ENCODE measurements around the gene TSPAN16.
A peak's percentile ranks its signal among the peaks of the same experiment; 100 is the strongest.

The TSPAN16 gene

GRCh38 chr19:11295665-11296245 is at the start of gene TSPAN16:
Gene TSPAN16, plus strand, starts transcription at chr19:11296160. Its CDS starts 138 bp downstream, at chr19:11296298.
- DNase-seq: peak; percentile 20

GRCh38 chr19:11246941-11247340 is 49.0 kb upstream of the TSPAN16 start:
- no peak for DNase-seq

GRCh38 chr19:11247391-11247790 is 48.6 kb upstream of the TSPAN16 start:
- DNase-seq: no peak

DNA sequence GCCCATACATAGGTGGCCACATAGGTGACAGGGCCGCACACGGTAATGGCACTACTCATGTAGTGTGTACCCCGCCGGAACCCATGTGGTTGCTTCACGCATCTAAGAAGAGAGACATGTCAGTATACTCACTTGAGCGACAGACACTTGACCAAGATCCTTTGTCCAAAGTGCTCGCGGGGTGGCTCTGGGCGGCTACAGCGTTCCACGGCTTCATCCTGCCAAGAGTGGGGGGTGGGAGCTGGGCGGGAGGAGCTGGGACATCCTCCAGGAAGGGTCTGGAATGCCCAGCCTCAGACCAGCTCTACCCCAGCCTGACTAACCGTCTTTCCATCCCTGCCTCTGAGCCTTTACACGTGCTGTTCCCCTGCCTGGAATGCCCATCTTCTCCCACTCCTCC is 48.0 kb upstream of the TSPAN16 start:
- DNase-seq: no peak

DNA sequence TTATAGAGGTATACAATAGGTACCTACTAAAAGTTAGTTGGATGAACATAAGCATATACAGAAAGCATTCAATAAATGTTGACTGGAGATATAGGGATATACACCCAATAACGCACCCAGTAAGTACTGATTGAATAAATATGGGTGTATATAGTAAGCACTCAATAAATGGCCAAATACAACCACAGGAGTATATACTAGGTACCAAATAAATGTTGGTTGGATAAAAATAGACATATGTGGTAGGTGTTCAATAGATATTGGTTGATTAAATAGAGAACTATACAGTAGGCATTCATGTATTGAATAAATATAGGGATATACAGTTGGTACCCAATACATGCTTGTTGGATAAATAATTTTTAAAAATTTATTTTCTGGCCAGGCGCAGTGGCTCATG is 47.1 kb upstream of the TSPAN16 start:
- DNase-seq: no peak

GRCh38 chr19:11251217-11251616 is 44.7 kb upstream of the TSPAN16 start:
- DNase-seq: no peak

GRCh38 chr19:11251650-11252314 is 44.2 kb upstream of the TSPAN16 start:
- no peak for DNase-seq

DNA sequence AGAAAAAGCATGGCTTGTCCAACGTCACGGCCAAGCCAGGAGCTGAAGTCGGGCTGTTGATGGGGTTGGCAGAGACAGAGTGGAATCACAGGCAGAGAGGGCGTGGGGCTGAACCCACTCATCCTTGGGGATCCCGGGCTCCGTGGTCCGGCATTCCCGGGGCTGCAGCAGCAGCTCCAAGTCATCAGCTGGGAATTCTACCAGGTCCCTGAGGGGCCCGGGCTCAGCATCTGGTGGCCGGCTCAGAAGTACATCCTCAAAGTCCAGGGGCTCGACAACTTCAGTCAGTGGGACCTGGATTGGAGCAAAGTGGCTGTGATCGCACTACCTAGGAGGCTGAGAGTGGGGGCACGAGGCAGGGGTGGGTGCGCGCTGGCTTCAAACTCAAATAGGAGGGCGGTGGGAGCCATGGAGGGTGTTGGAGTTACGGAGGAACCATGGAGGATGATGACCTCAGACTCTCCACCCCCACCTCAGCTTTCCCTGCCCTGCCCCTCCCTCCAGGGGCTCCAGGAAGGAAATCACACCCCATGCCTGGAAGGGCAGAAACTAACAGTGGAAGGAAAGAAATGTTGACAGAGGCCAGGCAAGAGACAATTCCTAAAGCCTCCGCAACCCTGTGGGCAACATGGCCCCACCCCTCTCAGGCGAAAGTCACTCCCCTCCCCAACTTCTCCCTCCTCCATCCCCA is 43.1 kb upstream of the TSPAN16 start:
- no peak for DNase-seq

DNA sequence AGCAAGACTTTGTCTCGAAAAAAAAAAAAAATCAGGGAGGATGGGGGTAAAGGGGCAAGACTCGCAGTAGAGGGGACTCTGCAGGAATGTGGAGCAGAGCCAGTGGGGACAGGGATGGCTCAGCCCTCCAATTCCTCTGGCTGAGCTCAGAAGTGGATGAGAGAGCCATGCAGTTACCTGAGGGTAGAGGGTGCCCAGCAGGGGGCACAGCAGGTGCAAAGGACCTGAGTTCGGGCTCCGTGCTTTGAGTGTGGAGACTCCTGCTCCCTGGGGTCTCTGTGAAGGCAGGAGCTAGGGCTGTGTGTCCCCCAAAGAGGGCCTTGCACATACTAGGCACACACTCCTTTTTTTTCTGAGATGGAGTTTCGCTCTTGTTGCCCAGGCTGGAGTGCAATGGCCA is 41.3 kb upstream of the TSPAN16 start:
- no peak for DNase-seq

GRCh38 chr19:11256189-11256588 is 39.8 kb upstream of the TSPAN16 start:
- no peak for DNase-seq

DNA sequence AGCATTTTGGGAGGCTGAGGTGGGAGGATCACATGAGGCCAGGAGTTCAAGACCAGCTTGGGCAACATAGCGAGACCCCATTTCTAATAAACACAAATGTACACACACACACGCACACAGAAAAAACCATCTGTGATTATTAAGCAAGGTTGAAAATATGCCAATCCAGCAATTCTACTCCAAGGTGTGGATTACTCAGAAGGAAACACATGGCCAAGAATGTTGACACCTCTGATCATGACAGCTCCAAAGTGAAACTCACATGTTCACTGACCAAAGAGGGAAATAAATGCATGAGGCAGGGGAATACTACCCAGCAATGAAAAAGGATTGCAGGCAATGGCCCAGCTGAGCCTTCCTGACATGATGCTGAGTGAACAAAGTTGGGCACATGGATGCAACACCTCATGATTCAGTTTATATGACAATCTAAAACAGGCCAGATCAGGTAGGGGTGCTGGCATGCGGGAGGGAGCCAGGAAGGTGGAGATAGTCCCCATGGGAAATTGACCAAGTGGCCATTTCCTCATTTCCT is 38.0 kb upstream of the TSPAN16 start:
- no peak for DNase-seq

GRCh38 chr19:11260996-11261395 is 35.0 kb upstream of the TSPAN16 start:
- no peak for DNase-seq

DNA sequence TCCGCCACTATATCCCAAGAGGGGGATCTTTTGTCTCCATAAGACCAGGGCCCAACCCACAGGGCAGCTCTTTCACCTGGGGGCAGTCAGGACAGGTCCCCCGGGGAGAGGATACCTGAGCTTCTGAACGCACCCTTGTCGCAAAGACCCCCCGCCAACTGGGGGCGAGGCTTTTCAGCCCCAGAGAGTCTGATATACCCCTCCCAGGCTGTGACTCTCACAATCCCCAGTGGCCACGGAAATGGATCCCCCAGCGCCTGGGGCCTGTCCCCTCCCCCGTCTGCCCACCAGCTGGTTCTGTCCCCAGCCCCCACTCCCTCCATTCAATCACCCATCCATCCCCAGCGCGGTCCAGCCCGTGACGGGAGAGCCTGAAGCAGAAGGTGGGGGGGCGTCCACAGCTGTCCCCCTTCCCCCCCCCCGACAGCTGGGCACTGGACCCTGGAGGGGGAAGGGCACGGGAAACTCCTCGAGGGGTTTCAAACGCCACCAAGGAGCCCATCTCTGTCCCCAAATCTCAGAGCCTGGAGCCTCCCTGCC is 34.5 kb upstream of the TSPAN16 start:
- no peak for DNase-seq

DNA sequence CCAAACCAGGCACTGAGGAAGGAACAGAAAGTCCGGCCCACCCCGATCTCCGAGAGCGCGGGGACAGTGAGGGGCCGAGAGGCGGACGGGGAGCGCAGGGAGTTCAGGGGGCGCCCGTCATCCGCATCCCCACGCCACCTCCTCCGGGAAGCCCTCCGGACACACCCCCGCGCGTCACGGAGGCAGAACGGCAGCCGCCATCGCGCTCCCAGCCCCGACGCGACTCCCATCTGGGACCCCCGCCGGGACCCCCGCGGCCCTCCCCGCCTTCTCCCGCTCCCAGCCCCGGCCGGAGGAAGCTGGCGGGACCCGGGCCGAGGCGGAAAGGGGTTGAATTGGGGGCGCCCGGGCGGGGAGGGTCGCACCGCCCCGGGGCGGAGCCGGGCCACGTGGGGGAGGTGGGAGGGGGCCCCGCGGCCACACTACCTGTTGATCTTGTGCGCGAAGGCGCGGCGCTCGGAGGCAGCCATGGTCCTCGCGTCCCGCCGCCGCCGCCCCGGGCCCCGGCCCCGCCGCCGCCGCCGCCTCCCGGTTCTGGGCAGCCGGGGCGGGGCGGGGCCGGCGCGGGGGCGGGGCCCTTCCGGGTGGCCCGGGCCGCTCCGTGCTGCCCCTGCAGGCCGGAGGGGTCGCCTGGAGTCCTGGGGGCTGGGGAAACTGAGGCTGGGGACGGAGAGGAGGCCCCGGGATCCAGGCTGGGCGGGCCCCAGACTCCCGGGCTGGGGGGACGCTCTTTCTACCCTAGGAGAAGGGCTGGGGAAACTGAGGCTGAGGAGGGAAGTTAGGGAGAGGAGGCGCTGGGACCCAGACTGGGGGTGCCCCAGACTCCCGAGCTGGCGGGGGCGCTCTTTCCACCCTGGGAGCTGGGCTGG is 33.8 kb upstream of the TSPAN16 start, which contains the start of gene DOCK6:
DOCK6 (minus strand) TSS at position 554 of the 869 bp plus-strand sequence; CDS start at position 470, 84 bp downstream.
- peak; percentile 27 for DNase-seq

DNA sequence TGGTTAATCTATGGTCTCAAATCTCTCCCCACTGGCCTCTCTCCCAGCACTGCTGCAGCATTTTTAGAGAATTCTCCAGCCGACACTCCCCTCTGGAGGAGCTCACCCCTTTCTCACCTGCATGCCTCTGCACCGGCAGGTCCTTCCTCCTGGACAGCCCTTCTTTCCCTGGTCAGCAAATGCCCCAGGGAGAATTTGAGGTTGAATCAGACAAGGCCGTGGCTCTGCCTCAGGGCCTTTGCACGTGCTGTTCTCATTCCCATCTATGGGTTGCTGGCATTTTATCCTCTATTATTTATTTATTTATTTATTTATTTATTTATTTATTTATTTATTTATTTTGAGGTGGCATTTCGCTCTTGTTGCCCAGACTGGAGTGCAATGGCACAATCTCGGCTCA is 32.2 kb upstream of the TSPAN16 start:
- no peak for DNase-seq

- no peak for DNase-seq
Measured at GRCh38 chr19:11264452-11265176, 31.3 kb upstream of the TSPAN16 start.

DNA sequence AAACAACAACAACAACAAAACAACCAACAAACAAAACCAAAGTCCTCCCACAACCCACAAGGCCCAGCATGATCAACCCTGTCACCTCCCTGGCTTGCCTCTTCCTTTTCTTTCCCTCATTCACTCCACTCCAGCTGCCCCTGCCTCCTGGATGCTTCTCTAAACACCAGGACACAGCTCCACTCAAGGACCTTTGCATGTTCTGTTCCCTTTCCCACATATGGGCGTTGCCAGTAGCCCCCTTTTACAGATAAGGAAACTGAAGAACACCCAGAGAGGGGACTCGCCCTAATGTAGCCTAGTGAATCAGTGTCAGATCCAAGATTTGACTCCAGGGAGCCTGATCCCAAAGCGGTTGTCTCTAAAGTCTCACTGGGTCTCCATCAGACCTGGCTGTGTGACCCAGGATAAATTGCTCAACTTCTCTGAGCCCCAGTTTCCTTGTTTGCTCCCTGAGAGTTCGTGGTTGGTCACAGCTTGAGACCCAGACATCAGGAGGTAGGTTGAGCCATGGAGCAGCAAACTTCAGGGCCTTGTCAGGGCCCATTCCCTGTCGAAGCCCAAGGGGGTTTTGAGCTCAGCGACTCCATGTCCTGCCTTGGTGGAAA is 30.7 kb upstream of the TSPAN16 start:
- DNase-seq: no peak

DNA sequence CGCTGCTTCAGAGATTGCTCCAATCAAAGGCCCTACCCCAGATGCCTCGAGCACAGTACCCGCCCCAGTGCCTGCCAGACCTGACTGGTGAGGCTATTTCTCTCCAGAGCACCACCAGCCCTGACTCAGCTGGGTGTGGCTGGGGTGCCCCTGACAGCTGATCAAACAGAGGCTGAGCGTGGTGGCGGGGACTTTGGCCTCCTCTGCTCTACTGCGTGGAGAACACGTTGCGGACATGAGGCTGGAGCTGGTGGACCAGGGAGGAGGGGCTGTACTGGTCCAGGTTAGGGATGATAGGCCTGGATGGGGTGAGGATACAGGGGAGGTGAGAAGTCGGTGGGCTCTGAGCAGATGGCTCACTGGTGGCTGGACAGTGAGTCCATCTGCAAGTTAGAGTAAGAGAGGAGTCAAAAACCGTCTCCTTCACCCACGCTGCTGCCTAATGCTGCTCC is 30.1 kb upstream of the TSPAN16 start:
- peak; percentile 48 for DNase-seq

- DNase-seq: no peak
Measured at GRCh38 chr19:11267316-11268085, 28.5 kb upstream of the TSPAN16 start.

- DNase-seq: peak; percentile 68
Measured at GRCh38 chr19:11268783-11269267, 27.1 kb upstream of the TSPAN16 start.

Measured in hematopoietic multipotent progenitor cell treated with erythropoietin and hydrocortisone succinate and interleukin-3 and kit ligand, for 4 days (in vitro differentiated cells).